ENCODE measurements around the gene CLCF1. TPM values are rescaled to one million over a fixed set of nuclear protein-coding genes. Genes with fewer than 3 reads are reported as not detected.
"Not testable (repeated sequence)": the region's sequence is repeated elsewhere in the genome, so short reads cannot be mapped to it uniquely, and the experiment has no call there.

Gene CLCF1
- polyA plus RNA-seq, 4 donors: 1.4 to 6.3 (median 3.0) TPM; not detected in 1

DNA sequence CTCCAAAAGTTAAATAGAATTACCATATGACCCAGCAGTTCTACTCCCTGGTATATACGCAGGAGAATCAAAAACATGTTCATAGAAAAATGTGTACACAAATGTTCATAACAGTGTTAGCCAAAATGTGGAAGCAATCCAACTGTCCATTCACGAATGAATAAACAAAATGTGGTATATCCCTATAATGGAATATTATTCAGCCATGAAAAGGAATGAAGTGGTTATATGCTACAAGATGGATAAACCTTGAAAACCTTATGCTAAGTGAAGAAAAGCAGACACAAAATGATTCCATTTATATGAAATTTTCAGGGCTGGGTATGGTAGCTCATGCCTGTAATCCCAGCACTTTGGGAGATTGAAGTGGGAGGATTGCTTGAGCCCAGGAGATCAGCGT, 36.1 kb downstream of the CLCF1 start:
- no peaks in the 10 kb centered on the region for H3K9me3 ChIP-seq (ENCODE audit: control insufficient read depth in 2 of 2, insufficient read depth in 1 of 2, low read depth in 1 of 2, low read length in 1 of 2)
- no peaks in the 10 kb centered on the region for H3K27me3 ChIP-seq (ENCODE audit: control insufficient read depth in 3 of 3, insufficient read depth in 3 of 3, low read length in 3 of 3)
- FAIRE-seq (no peak), DNase-seq (no peak)
- peaks cover 0 to 14% (median 0%) of the 10 kb centered on the region in 3 donors for H3K36me3 ChIP-seq (ENCODE audit: control insufficient read depth in 3 of 3, insufficient read depth in 2 of 3, low read depth in 1 of 3, low read length in 3 of 3)
- WGBS, 3 donors: 93 to 95% (median 93%) methylated on average over 3 of the region's 3 CpGs
- H3K27ac ChIP-seq (ENCODE audit: low read depth in 1 of 3, low read length in 2 of 3): no peak overlapping the region
- H3K4me1 ChIP-seq (ENCODE audit: control insufficient read depth in 3 of 3, insufficient read depth in 2 of 3, low read depth in 1 of 3, low read length in 2 of 3): no peaks in the 10 kb centered on the region
- H3K4me3 ChIP-seq (ENCODE audit: low read depth in 1 of 3, low read length in 3 of 3): no peak overlapping the region

DNA sequence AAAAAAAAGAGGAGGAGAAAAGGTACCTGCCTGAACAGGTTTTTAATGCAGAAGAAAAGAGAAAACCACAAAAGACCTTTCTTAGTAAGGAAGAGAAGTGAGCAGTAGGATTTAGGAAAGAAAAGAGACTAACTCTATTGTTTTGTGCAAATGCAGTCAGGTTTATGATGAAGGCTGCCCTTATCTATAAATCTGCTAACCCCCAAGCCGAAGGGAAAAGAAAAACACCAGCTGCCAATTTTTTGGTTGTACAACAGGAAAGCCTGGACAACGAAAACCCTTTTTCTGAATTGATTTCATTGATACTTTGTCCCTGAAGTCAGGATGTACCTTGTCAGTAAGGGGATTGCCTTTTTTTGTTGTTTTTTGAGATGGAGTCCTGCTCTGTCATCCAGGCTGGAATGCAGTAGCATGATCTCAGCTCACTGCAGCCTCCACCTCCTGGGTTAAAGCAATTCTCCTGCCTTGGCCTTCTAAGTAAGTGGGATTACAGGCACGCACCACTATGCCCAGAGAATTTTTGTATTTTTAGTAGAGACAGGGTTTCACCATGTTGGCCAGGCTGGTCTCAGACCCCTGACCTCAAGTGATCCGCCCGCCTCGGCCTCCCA, 41.2 kb downstream of the CLCF1 start:
- no peak for DNase-seq
- Histone ChIP-seq H3K4me1 (ENCODE audit: control insufficient read depth in 3 of 3, insufficient read depth in 2 of 3, low read depth in 1 of 3, low read length in 2 of 3) (no peaks in the 10 kb centered on the region), H3K4me3 (ENCODE audit: low read depth in 1 of 3, low read length in 3 of 3) (no peak overlapping the region), H3K36me3 (ENCODE audit: control insufficient read depth in 3 of 3, insufficient read depth in 2 of 3, low read depth in 1 of 3, low read length in 3 of 3) (peaks cover 0 to 12% (median 0%) of the 10 kb centered on the region in 3 donors), H3K27ac (ENCODE audit: low read depth in 1 of 3, low read length in 2 of 3) (no peak overlapping the region), H3K9me3 (ENCODE audit: control insufficient read depth in 2 of 2, insufficient read depth in 1 of 2, low read depth in 1 of 2, low read length in 1 of 2) (no peaks in the 10 kb centered on the region), H3K27me3 (ENCODE audit: control insufficient read depth in 3 of 3, insufficient read depth in 3 of 3, low read length in 3 of 3) (no peaks in the 10 kb centered on the region)
- 89 to 93% (median 89%) methylated on average over 6 of the region's 6 CpGs for WGBS, 3 donors
- FAIRE-seq: no peak

DNA sequence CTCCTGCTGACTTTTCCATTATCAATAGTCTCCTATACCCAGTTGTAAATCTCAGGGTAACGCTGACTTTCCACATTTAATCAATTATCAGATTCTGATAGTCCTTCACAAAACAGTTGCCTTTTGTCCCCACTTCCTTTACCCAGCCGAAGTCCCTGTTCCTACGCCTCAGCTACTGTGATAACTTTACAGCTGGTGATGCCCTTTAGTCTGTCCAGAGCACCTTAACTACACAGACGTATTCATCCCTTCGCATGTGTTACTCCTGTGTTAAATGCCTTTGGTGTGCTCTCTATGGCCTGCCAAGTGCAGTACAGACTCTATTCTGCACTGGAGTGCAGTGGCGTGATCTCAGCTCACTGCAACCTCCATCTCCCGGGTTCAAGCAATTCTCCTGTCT, 49.9 kb downstream of the CLCF1 start:
- Histone ChIP-seq H3K27ac (ENCODE audit: low read depth in 1 of 3, low read length in 2 of 3) (no peak overlapping the region), H3K36me3 (ENCODE audit: control insufficient read depth in 3 of 3, insufficient read depth in 2 of 3, low read depth in 1 of 3, low read length in 3 of 3) (peaks cover 0 to 20% (median 0%) of the 10 kb centered on the region in 3 donors), H3K4me1 (ENCODE audit: control insufficient read depth in 3 of 3, insufficient read depth in 2 of 3, low read depth in 1 of 3, low read length in 2 of 3) (peaks cover 0 to 22% (median 2%) of the 10 kb centered on the region in 3 donors), H3K9me3 (ENCODE audit: control insufficient read depth in 2 of 2, insufficient read depth in 1 of 2, low read depth in 1 of 2, low read length in 1 of 2) (no peaks in the 10 kb centered on the region), H3K4me3 (ENCODE audit: low read depth in 1 of 3, low read length in 3 of 3) (no peak overlapping the region), H3K27me3 (ENCODE audit: control insufficient read depth in 3 of 3, insufficient read depth in 3 of 3, low read length in 3 of 3) (no peaks in the 10 kb centered on the region)
- 16 to 63% (median 40%) methylated on average over 7 of the region's 7 CpGs for WGBS, 3 donors
- DNase-seq: peak; percentile 33 to 56
- FAIRE-seq: no peak

DNA sequence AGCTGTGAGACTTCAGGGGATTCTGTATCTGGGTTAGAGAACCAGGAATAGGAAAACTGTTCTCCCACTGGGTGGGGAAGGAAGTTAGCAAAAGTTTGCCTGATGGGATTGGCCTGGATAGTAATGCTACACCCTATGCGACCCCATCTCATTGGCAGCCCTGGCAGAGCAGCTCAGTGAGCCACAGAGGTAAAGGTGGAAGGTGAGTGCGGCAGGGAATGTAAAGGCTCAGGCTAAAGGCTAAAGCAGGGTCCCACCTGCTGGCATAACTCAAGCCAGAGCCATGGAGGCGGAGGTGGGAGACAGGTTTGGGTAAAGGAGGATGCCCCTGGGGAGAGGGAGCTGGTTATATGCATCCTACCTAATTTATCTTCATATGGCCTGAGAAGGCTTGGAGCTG, 51.3 kb downstream of the CLCF1 start:
- Histone ChIP-seq H3K9me3 (ENCODE audit: control insufficient read depth in 2 of 2, insufficient read depth in 1 of 2, low read depth in 1 of 2, low read length in 1 of 2) (no peaks in the 10 kb centered on the region), H3K4me1 (ENCODE audit: control insufficient read depth in 3 of 3, insufficient read depth in 2 of 3, low read depth in 1 of 3, low read length in 2 of 3) (peaks cover 0 to 22% (median 2%) of the 10 kb centered on the region in 3 donors), H3K36me3 (ENCODE audit: control insufficient read depth in 3 of 3, insufficient read depth in 2 of 3, low read depth in 1 of 3, low read length in 3 of 3) (peaks cover 0 to 18% (median 0%) of the 10 kb centered on the region in 3 donors), H3K27me3 (ENCODE audit: control insufficient read depth in 3 of 3, insufficient read depth in 3 of 3, low read length in 3 of 3) (no peaks in the 10 kb centered on the region), H3K4me3 (ENCODE audit: low read depth in 1 of 3, low read length in 3 of 3) (no peak overlapping the region), H3K27ac (ENCODE audit: low read depth in 1 of 3, low read length in 2 of 3) (no peak overlapping the region)
- 87 to 91% (median 90%) methylated on average over 3 of the region's 3 CpGs for WGBS, 3 donors
- DNase-seq: no peak
- no peak for FAIRE-seq

DNA sequence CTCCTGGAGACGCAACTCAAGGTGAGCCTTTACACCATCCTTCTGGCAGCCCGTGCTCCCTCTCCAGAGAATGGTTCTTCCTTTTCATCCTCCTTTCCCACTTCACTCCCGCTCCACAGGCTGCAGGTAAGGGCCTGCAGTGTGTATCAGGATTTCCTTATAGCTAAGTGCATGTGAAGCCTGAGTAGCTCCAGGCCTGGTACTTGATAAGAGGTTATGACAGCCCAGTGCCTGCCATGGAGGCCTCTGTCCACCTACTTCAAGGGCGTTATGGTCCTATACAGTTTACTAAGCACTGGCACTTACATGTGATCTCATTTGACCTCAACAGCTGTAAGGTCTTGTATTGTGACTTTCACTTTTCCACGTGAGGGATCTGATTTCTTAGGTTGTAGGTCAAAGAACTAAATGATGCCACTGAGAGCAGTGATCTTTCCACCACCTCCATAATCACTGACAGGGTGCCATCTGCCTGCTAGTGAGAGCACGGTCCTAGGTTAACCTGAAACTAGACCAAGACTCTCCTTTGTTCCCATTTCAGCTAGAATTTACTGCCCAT, 52.0 kb downstream of the CLCF1 start:
- WGBS, 3 donors: 62 to 75% (median 68%) methylated on average over 6 of the region's 6 CpGs

DNA sequence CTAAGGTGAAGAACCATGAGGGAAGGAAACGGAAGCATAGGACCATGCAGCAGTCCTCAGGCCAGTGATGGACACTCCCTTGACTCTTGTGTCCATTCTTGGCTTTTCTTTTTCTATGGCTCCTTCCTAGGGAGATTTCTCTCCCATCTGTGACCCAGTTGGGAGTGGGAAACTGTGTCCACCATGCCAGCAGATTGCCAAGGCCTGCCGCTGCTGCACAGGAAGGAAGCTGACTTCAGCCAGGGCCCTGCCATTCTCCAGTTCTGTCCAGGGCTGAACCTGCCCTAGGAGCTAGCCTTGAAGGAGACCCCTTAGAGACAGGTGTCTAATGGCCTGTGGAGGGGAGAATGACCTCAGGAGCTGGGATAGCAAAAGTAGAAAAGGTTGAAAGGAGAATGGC, 52.7 kb downstream of the CLCF1 start:
- WGBS, 3 donors: 90 to 96% (median 90%) methylated on average over 2 of the region's 2 CpGs
- peaks cover 0 to 22% (median 2%) of the 10 kb centered on the region in 3 donors for H3K4me1 ChIP-seq (ENCODE audit: control insufficient read depth in 3 of 3, insufficient read depth in 2 of 3, low read depth in 1 of 3, low read length in 2 of 3)
- H3K27me3 ChIP-seq (ENCODE audit: control insufficient read depth in 3 of 3, insufficient read depth in 3 of 3, low read length in 3 of 3): no peaks in the 10 kb centered on the region
- H3K4me3 ChIP-seq (ENCODE audit: low read depth in 1 of 3, low read length in 3 of 3): no peak overlapping the region
- no peaks in the 10 kb centered on the region for H3K9me3 ChIP-seq (ENCODE audit: control insufficient read depth in 2 of 2, insufficient read depth in 1 of 2, low read depth in 1 of 2, low read length in 1 of 2)
- peaks cover 0 to 18% (median 0%) of the 10 kb centered on the region in 3 donors for H3K36me3 ChIP-seq (ENCODE audit: control insufficient read depth in 3 of 3, insufficient read depth in 2 of 3, low read depth in 1 of 3, low read length in 3 of 3)
- DNase-seq: no peak
- H3K27ac ChIP-seq (ENCODE audit: low read depth in 1 of 3, low read length in 2 of 3): no peak overlapping the region
- no peak for FAIRE-seq

More for the DNA sequence above, 52.0 kb downstream of the CLCF1 start:
- Histone ChIP-seq H3K9me3 (ENCODE audit: control insufficient read depth in 2 of 2, insufficient read depth in 1 of 2, low read depth in 1 of 2, low read length in 1 of 2) (no peaks in the 10 kb centered on the region), H3K4me1 (ENCODE audit: control insufficient read depth in 3 of 3, insufficient read depth in 2 of 3, low read depth in 1 of 3, low read length in 2 of 3) (peaks cover 0 to 22% (median 2%) of the 10 kb centered on the region in 3 donors), H3K4me3 (ENCODE audit: low read depth in 1 of 3, low read length in 3 of 3) (no peak overlapping the region), H3K36me3 (ENCODE audit: control insufficient read depth in 3 of 3, insufficient read depth in 2 of 3, low read depth in 1 of 3, low read length in 3 of 3) (peaks cover 0 to 18% (median 0%) of the 10 kb centered on the region in 3 donors), H3K27me3 (ENCODE audit: control insufficient read depth in 3 of 3, insufficient read depth in 3 of 3, low read length in 3 of 3) (no peaks in the 10 kb centered on the region), H3K27ac (ENCODE audit: low read depth in 1 of 3, low read length in 2 of 3) (peak overlapping the region in 1 of 3 donors; percentile 17)
- FAIRE-seq (no peak), DNase-seq (peak in 1 of 2 donors; percentile 27)

DNA sequence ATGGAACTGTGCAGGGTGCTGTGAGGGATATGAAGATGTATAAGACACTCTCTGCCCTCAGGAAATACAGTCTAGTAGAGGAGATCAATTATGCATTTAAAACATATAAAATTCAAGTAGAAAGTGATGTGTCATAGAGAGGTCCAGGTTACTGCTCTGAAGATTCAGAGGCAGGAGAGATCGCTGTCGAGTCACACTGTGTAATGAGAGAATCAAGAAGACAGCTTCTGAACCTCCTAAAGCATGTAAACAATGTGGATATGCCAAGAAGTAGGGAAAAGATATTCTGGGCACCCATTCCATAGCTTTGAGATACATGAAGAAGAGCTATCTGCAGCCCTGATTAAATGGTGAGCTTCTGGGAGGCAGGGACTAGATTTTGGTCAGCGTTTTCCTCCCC, 53.4 kb downstream of the CLCF1 start:
- Histone ChIP-seq H3K4me3 (ENCODE audit: low read depth in 1 of 3, low read length in 3 of 3) (no peak overlapping the region), H3K27me3 (ENCODE audit: control insufficient read depth in 3 of 3, insufficient read depth in 3 of 3, low read length in 3 of 3) (no peaks in the 10 kb centered on the region), H3K4me1 (ENCODE audit: control insufficient read depth in 3 of 3, insufficient read depth in 2 of 3, low read depth in 1 of 3, low read length in 2 of 3) (peaks cover 0 to 22% (median 2%) of the 10 kb centered on the region in 3 donors), H3K36me3 (ENCODE audit: control insufficient read depth in 3 of 3, insufficient read depth in 2 of 3, low read depth in 1 of 3, low read length in 3 of 3) (peaks cover 0 to 18% (median 0%) of the 10 kb centered on the region in 3 donors), H3K9me3 (ENCODE audit: control insufficient read depth in 2 of 2, insufficient read depth in 1 of 2, low read depth in 1 of 2, low read length in 1 of 2) (no peaks in the 10 kb centered on the region), H3K27ac (ENCODE audit: low read depth in 1 of 3, low read length in 2 of 3) (no peak overlapping the region)
- DNase-seq: no peak
- 84 to 91% (median 88%) methylated on average over 3 of the region's 3 CpGs for WGBS, 3 donors
- FAIRE-seq: no peak

DNA sequence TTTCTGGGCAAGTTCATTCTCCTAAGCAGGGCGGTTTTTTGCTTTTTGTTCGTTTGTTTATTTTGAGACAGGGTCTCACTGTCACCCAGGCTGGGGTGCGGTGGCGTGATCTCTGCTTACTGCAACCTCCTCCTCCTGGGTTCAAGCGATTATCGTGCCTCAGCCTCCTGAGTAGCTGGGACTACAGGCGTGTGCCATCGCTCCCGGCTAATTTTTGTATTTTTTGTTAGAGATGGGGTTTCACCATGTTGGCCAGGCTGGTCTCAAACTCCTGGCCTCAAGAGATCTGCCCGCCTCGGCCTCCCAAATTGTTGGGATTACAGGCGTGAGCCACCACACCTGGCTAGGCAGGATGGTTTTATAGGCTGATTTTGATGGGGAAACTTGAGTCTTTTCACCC, 54.5 kb downstream of the CLCF1 start:
- peaks cover 0 to 18% (median 0%) of the 10 kb centered on the region in 3 donors for H3K36me3 ChIP-seq (ENCODE audit: control insufficient read depth in 3 of 3, insufficient read depth in 2 of 3, low read depth in 1 of 3, low read length in 3 of 3)
- not testable (repeated sequence) for H3K9me3 ChIP-seq (ENCODE audit: control insufficient read depth in 2 of 2, insufficient read depth in 1 of 2, low read depth in 1 of 2, low read length in 1 of 2); H3K27me3 ChIP-seq (ENCODE audit: control insufficient read depth in 3 of 3, insufficient read depth in 3 of 3, low read length in 3 of 3); DNase-seq; H3K27ac ChIP-seq (ENCODE audit: low read depth in 1 of 3, low read length in 2 of 3); FAIRE-seq; H3K4me3 ChIP-seq (ENCODE audit: low read depth in 1 of 3, low read length in 3 of 3)
- peaks cover 0 to 22% (median 2%) of the 10 kb centered on the region in 3 donors for H3K4me1 ChIP-seq (ENCODE audit: control insufficient read depth in 3 of 3, insufficient read depth in 2 of 3, low read depth in 1 of 3, low read length in 2 of 3)
- WGBS, 3 donors: 90 to 93% (median 92%) methylated on average over 12 of the region's 12 CpGs
